Mucosa of descending colon (tissue), 3 donors: Measurements from ENCODE around the gene RHBDD1. TPM values are rescaled to one million over a fixed set of nuclear protein-coding genes. Genes with fewer than 3 reads are reported as not detected.

Source experiments
- ATAC-seq: fragments of 200-7000 bp; cut with Tn5 transposase; one replicate; pipeline ENCODE4 v1.9.1; 2020; ENCODE audit warnings: mild to moderate bottlenecking, moderate library complexity
- DNase-seq, 3 donors: peaks; one replicate each; pipeline ENCODE4 v3.0.0-alpha.2; 2020
- H3K36me3 ChIP-seq: fragments of 200-600 bp; one replicate; pipeline ENCODE4 v1.8.0; 2021; ENCODE audit warnings: low read depth, mild to moderate bottlenecking
- H3K4me1 ChIP-seq: fragments of 200-600 bp; one replicate; pipeline ENCODE4 v1.8.0; 2021; ENCODE audit warnings: low read depth, mild to moderate bottlenecking
- H3K4me3 ChIP-seq: fragments of 200-600 bp; one replicate; pipeline ENCODE4 v1.8.0; 2021; ENCODE audit warnings: mild to moderate bottlenecking
- H3K9me3 ChIP-seq: fragments of 200-600 bp; one replicate; pipeline ENCODE4 v1.8.0; 2021; ENCODE audit warnings: mild to moderate bottlenecking
- intact Hi-C, 2 donors: fragments of 100-400 bp; cut with DNase I in 1 of 2; cut with micrococcal nuclease in 1 of 2; formaldehyde crosslinking; loops; one replicate each; pipeline versions ENCODE4 v1.11.0 to v1.11.1; 2022; cut with DNase I, micrococcal nuclease
- total RNA-seq, 3 donors: library from RNA; stranded (reverse); fragmentation: NEBNext Ultra II Directional in 2 of 3; extraction: Animal tissue kit (Norgen Biotek cat#: 25700) in 2 of 3; gene quantifications; one replicate each; pipeline versions ENCODE4 v1.2.1 to v1.2.4, GENCODE V29; 2021 to 2023
- TF ChIP-seq, protein P1 (sequence below): fragments of 200-600 bp; IDR thresholded peaks from one replicate; pipeline ENCODE4 v1.8.0; 2022; ENCODE audit warnings: antibody characterized with exemption, mild to moderate bottlenecking
- donor health status: DM: no; HTN: no; CAD: no; lungs with moderate emphysema.
- donor health status: DM: no; HTN: no; CAD: no.
- donor health status: DM: no; HTN: yes; CAD: no.

The RHBDD1 gene
- total RNA-seq, 3 donors from 2014 or later = 28.7 to 41.6 (median 30.5) TPM

DNA sequence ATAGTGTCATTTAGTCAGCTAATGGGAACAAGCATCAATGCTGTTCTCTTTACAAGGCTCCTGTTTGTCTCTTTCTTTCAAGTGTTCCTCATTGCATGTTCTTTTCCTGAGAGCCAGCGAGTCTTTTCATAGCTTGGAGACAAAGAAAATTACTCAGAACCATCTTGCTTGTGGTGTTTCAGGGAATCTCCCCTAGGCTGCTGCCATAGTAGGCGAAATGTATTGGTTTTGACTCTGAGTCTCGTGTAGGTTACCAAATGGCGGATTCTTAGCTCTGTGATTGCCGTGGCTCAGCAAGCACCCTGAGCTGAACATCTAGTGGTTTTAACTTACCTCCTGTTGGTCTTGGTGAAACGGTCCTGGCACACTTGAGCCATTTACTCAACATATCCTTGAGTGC is 68.7 kb downstream of the RHBDD1 start:
- Histone ChIP-seq H3K9me3 (no peaks in the 10 kb centered on the region), H3K4me1 (peaks cover 9% of the 10 kb centered on the region), H3K4me3 (no peak overlapping the region), H3K36me3 (no peaks in the 10 kb centered on the region)
- TF ChIP-seq, protein P1, sequence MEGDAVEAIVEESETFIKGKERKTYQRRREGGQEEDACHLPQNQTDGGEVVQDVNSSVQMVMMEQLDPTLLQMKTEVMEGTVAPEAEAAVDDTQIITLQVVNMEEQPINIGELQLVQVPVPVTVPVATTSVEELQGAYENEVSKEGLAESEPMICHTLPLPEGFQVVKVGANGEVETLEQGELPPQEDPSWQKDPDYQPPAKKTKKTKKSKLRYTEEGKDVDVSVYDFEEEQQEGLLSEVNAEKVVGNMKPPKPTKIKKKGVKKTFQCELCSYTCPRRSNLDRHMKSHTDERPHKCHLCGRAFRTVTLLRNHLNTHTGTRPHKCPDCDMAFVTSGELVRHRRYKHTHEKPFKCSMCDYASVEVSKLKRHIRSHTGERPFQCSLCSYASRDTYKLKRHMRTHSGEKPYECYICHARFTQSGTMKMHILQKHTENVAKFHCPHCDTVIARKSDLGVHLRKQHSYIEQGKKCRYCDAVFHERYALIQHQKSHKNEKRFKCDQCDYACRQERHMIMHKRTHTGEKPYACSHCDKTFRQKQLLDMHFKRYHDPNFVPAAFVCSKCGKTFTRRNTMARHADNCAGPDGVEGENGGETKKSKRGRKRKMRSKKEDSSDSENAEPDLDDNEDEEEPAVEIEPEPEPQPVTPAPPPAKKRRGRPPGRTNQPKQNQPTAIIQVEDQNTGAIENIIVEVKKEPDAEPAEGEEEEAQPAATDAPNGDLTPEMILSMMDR = no peak
- DNase-seq = no peak
- intact Hi-C loops = no loop called here
- no peak for ATAC-seq

DNA sequence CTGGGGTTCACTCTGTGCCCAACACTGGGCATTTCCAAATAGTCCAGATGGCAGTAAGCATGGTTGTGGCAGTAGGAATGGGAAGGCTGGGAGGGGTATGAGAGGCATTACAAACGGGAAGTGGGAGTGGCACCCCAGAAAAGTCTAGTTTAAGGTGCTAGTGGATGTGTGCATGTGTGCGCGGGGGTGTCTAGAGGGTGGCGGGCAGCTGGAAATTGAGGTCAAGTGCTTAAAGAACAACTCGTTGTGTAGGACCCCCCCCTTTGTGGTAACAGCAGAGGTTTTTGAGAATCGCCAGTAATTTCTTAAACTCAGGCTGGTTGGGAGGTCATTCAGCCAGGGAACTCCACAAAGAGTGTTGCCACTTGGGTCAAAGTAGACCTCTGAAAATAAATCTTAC is 69.9 kb downstream of the RHBDD1 start:
- TF ChIP-seq, protein P1 = no peak
- Histone ChIP-seq H3K9me3 (no peaks in the 10 kb centered on the region), H3K4me3 (no peak overlapping the region), H3K4me1 (peaks cover 15% of the 10 kb centered on the region), H3K36me3 (no peaks in the 10 kb centered on the region)
- intact Hi-C loops = no loop called here
- peak in 1 of 3 donors; percentile 39 for DNase-seq
- peak; percentile 27 for ATAC-seq

DNA sequence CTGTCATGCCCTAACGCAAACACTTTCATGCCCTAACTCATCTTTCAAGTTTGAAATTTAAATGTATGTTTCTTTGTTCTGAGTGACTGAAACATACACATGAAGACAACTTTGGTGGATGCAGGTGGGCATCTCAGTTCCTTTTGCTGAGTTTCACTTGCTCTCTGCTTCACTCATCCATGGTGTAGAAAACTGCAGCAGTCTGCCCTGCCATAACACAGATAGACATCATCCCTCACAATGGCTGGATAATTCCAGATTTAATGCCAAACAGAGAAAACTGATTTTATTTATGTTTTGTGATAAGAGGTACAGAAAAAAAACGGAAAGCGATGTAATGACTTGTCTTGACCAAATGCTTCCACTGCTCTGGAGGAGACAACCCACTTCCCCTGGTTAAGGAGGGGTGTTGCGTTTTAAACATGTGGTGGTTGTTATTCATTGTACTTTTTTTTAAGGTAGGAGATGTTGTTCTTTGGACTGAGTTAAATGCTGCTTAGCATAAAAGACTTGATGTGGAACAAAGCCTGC is 70.4 kb downstream of the RHBDD1 start:
- H3K36me3 ChIP-seq = no peaks in the 10 kb centered on the region
- ATAC-seq (peak; percentile 53), DNase-seq (no peak)
- TF ChIP-seq, protein P1 = no peak
- peaks cover 15% of the 10 kb centered on the region for H3K4me1 ChIP-seq
- no peaks in the 10 kb centered on the region for H3K9me3 ChIP-seq
- intact Hi-C loops = no loop called here
- no peak overlapping the region for H3K4me3 ChIP-seq

DNA sequence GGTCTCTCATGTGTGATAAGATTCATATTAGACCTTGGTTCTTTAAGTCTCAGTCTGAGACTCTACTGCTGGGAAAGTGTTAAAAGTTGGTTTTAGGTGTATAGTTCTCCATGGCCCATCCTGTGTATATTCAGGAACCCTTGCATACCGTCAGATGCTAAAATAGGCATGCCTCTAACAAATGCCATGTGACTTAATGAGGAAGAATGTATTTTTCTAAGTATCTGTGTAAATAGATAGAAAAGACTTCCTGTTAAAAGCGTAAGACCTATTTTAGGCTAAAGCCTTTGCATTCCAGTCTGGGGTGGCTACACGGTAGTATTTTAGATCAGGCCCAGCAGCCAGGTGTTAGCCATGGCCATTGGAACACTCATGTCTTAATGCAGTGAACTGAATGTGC is 73.3 kb downstream of the RHBDD1 start:
- ATAC-seq (peak; percentile 36), DNase-seq (no peak)
- H3K36me3 ChIP-seq = no peaks in the 10 kb centered on the region
- H3K9me3 ChIP-seq = no peaks in the 10 kb centered on the region
- intact Hi-C loops = no loop called here
- peaks cover 15% of the 10 kb centered on the region for H3K4me1 ChIP-seq
- TF ChIP-seq, protein P1 = no peak
- no peak overlapping the region for H3K4me3 ChIP-seq

DNA sequence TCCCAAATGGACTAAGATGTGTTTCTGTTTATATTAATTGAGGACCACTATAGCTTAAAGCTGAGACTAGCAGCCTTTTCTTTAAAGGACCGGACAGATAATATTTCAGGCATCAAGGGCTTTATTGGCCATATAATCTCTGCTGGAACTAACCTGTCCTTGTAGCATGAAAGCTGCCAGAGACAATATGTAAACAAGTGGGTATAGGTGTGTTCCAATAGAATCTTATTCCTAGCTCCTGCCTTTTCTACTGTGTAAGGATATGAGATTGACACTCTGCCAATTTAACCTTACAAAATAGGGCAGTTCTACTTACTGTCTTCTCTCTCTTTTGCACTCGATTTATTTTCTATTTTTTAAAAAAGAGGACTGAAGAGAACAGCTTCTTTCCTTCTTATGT is 74.0 kb downstream of the RHBDD1 start:
- peaks cover 15% of the 10 kb centered on the region for H3K4me1 ChIP-seq
- H3K4me3 ChIP-seq = no peak overlapping the region
- DNase-seq = no peak
- TF ChIP-seq, protein P1 = no peak
- intact Hi-C loops = no loop called here
- H3K9me3 ChIP-seq = no peaks in the 10 kb centered on the region
- no peaks in the 10 kb centered on the region for H3K36me3 ChIP-seq
- peak; percentile 36 for ATAC-seq

DNA sequence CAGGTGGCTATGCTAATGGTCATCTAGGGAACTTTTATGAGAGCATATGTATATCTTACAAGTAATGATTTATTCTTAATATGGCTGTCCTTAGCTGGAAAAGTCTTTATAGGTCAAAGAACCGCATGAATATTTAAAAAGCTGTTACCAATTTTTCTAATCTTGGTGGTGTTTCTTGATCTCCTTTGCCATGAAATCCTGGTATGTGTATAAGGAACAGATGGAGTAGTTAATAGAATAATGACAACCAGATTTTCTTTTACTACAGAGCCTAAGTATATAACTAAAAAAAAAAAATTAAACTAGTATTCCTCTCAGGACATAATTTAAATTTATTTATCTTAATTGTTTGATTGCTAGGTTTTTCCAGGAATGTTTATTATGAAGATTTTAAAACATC is 74.5 kb downstream of the RHBDD1 start:
- Histone ChIP-seq H3K4me3 (no peak overlapping the region), H3K9me3 (no peaks in the 10 kb centered on the region), H3K4me1 (peaks cover 15% of the 10 kb centered on the region), H3K36me3 (no peaks in the 10 kb centered on the region)
- no peak for DNase-seq
- no peak for ATAC-seq
- TF ChIP-seq, protein P1 = no peak
- intact Hi-C loops = no loop called here
